Stomach (tissue), 4 donors: Measurements from ENCODE around the gene EVC.

ENCODE experiments used
- EP300 ChIP-seq: sonication (generic); formaldehyde crosslinking; IDR thresholded peaks from one replicate; pipeline ENCODE4 v1.6.1; 2017; ENCODE audit warnings: antibody characterized with exemption
- POLR2A ChIP-seq, 4 donors: fragments of 450-650 bp; IDR thresholded peaks; one replicate each; pipeline ENCODE4 v1.6.1; 2016; ENCODE audit warnings: antibody characterized with exemption in 4 of 4, control low read depth in 2 of 4, mild to moderate bottlenecking in 1 of 4, moderate library complexity in 1 of 4
- POLR2AphosphoS5 ChIP-seq, 3 donors: sonication (generic); formaldehyde crosslinking; IDR thresholded peaks; one replicate each; pipeline ENCODE4 v1.6.1; 2016; ENCODE audit warnings: antibody characterized with exemption in 3 of 3
- TF ChIP-seq, protein P1 (sequence below), 7 experiments: fragments of 450-650 bp in 4 of 7; fragments of 200-600 bp in 3 of 7; sonication (generic) in 3 of 7; IDR thresholded peaks; one replicate each; pipeline ENCODE4 v1.5.1; 2016 to 2019; ENCODE audit warnings: antibody characterized with exemption in 7 of 7, control low read depth in 2 of 7, mild to moderate bottlenecking in 1 of 7

DNA sequence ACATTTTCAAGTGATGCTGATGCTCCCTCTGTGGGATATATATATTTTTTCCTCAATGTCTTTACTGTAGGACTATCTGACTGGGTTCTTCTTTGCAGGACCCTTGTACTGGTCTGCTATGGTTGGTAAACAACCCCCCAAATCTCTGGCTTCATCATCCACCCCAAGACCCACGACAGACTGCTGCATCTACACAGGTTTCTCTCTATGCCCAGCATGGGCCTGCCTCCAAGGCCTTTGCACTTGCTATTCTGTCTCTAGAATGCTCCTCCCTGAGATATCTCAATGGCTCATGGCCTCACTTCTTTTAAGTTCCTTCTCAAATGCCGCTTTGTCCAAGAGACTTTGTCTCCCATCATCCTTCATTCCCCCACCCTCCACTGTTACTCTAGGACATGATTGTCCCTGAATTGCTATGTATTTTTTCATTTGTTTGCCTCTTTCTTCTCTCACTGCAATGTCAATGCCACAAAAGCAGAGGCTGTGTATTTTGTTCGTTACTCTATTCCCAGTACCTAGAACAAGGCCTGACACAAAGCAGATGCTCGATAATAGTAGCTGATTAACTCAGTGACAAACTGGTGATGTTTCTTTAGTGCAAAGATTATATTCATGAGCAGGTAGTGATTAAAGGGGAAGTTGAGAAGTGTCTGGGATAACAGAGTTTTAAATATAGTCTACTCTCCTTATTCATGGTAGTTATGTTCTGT, 6.6 kb downstream of the EVC start:
- TF ChIP-seq, protein P1, sequence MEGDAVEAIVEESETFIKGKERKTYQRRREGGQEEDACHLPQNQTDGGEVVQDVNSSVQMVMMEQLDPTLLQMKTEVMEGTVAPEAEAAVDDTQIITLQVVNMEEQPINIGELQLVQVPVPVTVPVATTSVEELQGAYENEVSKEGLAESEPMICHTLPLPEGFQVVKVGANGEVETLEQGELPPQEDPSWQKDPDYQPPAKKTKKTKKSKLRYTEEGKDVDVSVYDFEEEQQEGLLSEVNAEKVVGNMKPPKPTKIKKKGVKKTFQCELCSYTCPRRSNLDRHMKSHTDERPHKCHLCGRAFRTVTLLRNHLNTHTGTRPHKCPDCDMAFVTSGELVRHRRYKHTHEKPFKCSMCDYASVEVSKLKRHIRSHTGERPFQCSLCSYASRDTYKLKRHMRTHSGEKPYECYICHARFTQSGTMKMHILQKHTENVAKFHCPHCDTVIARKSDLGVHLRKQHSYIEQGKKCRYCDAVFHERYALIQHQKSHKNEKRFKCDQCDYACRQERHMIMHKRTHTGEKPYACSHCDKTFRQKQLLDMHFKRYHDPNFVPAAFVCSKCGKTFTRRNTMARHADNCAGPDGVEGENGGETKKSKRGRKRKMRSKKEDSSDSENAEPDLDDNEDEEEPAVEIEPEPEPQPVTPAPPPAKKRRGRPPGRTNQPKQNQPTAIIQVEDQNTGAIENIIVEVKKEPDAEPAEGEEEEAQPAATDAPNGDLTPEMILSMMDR (IDR thresholded peaks at IDR 0.05) = no peak
- TF ChIP-seq EP300 = no peak
- TF ChIP-seq POLR2AphosphoS5 (IDR thresholded peaks at IDR 0.05) = no peak
- TF ChIP-seq POLR2A (IDR thresholded peaks at IDR 0.05) = no peak
